Measurements from ENCODE around the gene LIPJ. TPM values are rescaled to one million over a fixed set of nuclear protein-coding genes. Genes with fewer than 3 reads are reported as not detected.

The LIPJ gene
- total and polyA plus RNA-seq, 2 of the 13 experiments (the other 11 are each of a cell fraction or from before 2014, with no cell fraction given), result not detected

DNA sequence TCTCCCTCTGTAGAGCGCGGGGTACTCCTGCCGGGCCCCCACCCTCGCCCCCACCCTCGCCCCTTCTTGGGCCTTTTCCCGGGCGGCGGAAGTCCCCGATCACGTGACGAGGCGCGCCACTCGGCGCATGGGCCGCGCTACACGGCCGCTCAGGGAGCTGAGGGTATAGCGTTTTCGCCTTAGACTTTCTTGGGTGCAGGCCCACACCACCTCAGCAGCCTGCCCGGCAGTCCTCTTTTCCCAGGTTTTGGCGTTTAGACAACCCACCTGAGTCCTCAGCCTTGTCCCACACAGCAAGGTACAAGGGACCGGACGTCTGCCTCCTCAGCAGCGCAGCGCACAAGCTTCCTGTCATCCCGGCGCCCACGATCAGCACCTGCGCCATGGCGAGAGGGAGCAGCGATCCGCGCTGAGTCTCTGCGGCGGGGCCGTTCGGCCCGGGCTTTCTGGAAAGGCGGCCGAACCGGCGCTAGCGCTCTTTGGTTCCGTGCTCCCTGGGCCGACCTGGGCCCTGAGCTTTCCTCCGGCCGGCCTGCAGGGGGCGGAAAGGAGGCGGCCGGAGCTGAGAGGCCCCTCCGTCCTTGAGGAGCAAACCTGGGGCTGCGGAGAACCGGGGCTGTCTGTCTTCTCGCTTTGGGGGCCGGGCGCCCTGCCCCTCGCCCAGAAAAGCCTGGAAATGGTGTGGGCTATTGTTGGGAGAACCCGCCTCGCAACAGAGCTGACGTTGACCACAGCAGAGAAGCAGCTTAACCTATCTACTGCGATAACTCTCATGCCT is 3.6 kb upstream of the LIPJ start, which contains the start of gene RNLS (continued):
- no peak for TF ChIP-seq FOXK2 (IDR thresholded peaks at IDR 0.05)
- TF ChIP-seq, protein P1, sequence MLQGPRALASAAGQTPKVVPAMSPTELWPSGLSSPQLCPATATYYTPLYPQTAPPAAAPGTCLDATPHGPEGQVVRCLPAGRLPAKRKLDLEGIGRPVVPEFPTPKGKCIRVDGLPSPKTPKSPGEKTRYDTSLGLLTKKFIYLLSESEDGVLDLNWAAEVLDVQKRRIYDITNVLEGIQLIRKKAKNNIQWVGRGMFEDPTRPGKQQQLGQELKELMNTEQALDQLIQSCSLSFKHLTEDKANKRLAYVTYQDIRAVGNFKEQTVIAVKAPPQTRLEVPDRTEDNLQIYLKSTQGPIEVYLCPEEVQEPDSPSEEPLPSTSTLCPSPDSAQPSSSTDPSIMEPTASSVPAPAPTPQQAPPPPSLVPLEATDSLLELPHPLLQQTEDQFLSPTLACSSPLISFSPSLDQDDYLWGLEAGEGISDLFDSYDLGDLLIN (CRISPR knock-in tag; IDR thresholded peaks at IDR 0.05; ENCODE audit: borderline replicate concordance), result no peak
- TF ChIP-seq, protein P2, sequence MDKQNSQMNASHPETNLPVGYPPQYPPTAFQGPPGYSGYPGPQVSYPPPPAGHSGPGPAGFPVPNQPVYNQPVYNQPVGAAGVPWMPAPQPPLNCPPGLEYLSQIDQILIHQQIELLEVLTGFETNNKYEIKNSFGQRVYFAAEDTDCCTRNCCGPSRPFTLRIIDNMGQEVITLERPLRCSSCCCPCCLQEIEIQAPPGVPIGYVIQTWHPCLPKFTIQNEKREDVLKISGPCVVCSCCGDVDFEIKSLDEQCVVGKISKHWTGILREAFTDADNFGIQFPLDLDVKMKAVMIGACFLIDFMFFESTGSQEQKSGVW (CRISPR knock-in tag; IDR thresholded peaks at IDR 0.05; ENCODE audit: borderline replicate concordance), result no peak
- TF ChIP-seq STAG1 (CRISPR knock-in tag; IDR thresholded peaks at IDR 0.05), result 0 out of 2 replicates have a peak, but pooled peaks have one; percentile 14
- TF ChIP-seq THAP11 (CRISPR knock-in tag; IDR thresholded peaks at IDR 0.05), result no peak
- TF ChIP-seq, protein P3, sequence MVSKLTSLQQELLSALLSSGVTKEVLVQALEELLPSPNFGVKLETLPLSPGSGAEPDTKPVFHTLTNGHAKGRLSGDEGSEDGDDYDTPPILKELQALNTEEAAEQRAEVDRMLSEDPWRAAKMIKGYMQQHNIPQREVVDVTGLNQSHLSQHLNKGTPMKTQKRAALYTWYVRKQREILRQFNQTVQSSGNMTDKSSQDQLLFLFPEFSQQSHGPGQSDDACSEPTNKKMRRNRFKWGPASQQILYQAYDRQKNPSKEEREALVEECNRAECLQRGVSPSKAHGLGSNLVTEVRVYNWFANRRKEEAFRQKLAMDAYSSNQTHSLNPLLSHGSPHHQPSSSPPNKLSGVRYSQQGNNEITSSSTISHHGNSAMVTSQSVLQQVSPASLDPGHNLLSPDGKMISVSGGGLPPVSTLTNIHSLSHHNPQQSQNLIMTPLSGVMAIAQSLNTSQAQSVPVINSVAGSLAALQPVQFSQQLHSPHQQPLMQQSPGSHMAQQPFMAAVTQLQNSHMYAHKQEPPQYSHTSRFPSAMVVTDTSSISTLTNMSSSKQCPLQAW (CRISPR knock-in tag; IDR thresholded peaks at IDR 0.05), result no peak
- no peak for TF ChIP-seq FOXO1 (CRISPR knock-in tag; IDR thresholded peaks at IDR 0.05)
- TF ChIP-seq GABPB1 (CRISPR knock-in tag; IDR thresholded peaks at IDR 0.05), result no peak
- TF ChIP-seq DNMT1 (CRISPR knock-in tag; IDR thresholded peaks at IDR 0.05), result no peak
- TF ChIP-seq ZNF629 (CRISPR knock-in tag; conservative IDR thresholded peaks at IDR 0.05), result no peak
- TF ChIP-seq ZFP62 (CRISPR knock-in tag; IDR thresholded peaks at IDR 0.05), result no peak
- TF ChIP-seq, protein P4, sequence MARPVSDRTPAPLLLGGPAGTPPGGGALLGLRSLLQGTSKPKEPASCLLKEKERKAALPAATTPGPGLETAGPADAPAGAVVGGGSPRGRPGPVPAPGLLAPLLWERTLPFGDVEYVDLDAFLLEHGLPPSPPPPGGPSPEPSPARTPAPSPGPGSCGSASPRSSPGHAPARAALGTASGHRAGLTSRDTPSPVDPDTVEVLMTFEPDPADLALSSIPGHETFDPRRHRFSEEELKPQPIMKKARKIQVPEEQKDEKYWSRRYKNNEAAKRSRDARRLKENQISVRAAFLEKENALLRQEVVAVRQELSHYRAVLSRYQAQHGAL (CRISPR knock-in tag; IDR thresholded peaks at IDR 0.05; ENCODE audit: not compliant biosample characterization), result no peak
- TF ChIP-seq TOE1 (CRISPR knock-in tag; IDR thresholded peaks at IDR 0.05), result no peak
- no peak for TF ChIP-seq ZEB1 (IDR thresholded peaks at IDR 0.05; ENCODE audit: insufficient replicate concordance, low read depth)
- TF ChIP-seq ZSCAN21 (CRISPR knock-in tag; IDR thresholded peaks at IDR 0.05; ENCODE audit: borderline replicate concordance), result no peak
- 0 out of 2 replicates have a peak, but pooled peaks have one; percentile 38 for TF ChIP-seq FOXC1 (CRISPR knock-in tag; IDR thresholded peaks at IDR 0.05; ENCODE audit: borderline replicate concordance)
- no peak for TF ChIP-seq SOX6 (IDR thresholded peaks at IDR 0.05)
- no peak for TF ChIP-seq SOX6 (CRISPR knock-in tag; IDR thresholded peaks at IDR 0.05)
- no peak for TF ChIP-seq ZNF75D (CRISPR knock-in tag; IDR thresholded peaks at IDR 0.05; ENCODE audit: borderline replicate concordance)
- TF ChIP-seq ZNF816 (CRISPR knock-in tag; IDR thresholded peaks at IDR 0.05; ENCODE audit: borderline replicate concordance), result no peak
- no peak for TF ChIP-seq FOXK1 (CRISPR knock-in tag; IDR thresholded peaks at IDR 0.05; ENCODE audit: borderline replicate concordance, low read depth)
- no peak for TF ChIP-seq DMAP1 (CRISPR knock-in tag; IDR thresholded peaks at IDR 0.05)
- no peak for TF ChIP-seq AHR (CRISPR knock-in tag; IDR thresholded peaks at IDR 0.05)
- TF ChIP-seq ZNF598 (CRISPR knock-in tag; IDR thresholded peaks at IDR 0.05; ENCODE audit: borderline replicate concordance), result 0 out of 2 replicates have a peak, but pooled peaks have one; percentile 39
- no peak for TF ChIP-seq SIX4 (CRISPR knock-in tag; IDR thresholded peaks at IDR 0.05)
